ENCODE data around the gene PTP4A2. TPM values are rescaled to one million over a fixed set of nuclear protein-coding genes. Genes with fewer than 3 reads are reported as not detected.
A peak's percentile ranks its signal among the peaks of the same experiment; 100 is the strongest.

The PTP4A2 gene
- total and polyA plus RNA-seq, 2 of the 8 experiments (the other 6 are each of a cell fraction or from before 2014, with no cell fraction given): 87.4 to 214 TPM

DNA sequence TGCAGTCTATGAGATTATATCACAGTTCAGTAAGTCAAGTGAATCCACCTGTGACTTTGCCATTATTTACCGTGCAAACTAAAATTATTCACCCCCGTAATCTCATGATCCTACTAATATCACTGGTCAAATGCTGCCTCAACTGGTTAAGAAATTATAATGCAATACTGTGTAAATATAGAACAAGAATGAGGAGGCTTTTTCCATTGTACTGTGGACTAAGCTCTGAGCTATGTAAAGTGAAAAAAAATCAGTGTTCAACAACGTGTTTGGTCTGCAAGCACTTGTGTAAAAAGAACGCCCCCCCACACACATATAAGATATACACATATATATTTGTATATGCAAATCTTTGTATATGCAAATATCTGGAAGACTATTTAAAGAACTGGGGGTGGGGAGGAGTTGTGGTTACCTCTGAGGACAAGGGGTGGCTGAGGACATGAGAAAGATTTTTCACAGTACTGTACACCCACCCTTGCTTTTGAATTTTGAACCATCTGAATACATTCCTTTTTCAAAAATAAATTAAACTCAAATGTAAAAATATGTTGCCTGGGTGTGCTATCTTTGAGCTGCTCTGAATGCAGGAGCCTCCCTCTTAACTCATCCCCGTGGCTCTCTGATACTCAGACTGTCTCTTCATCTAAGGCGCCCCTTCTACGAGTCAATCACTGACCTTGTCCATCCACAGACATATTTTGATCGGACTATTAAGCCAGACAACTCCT, 57.0 kb downstream of the PTP4A2 start:
- POLR2A ChIA-PET (ENCODE audit: partially characterized antibody): interaction anchor here (0.6 to 0.8 kb wide), 3 partner anchors 8 to 350 kb away, joined by 3 to 6 read pairs (median 4); no protein-coding TSS in a partner anchor
- 76% methylated on average over 8 of the region's 8 CpGs; no CpG with 5 or more reads in 1 of the 2 experiments for WGBS, 2 experiments (ENCODE audit: extremely low coverage in 1 of 2, insufficient coverage in 1 of 2, insufficient read length in 1 of 2, insufficient replicate concordance in 2 of 2, low coverage in 1 of 2, low lambda C conversion rate in 2 of 2, missing lambda C conversion rate in 1 of 2)
- no peaks in the 10 kb centered on the region for H3K27me3 ChIP-seq (replicated peaks in 1 of 4; ENCODE audit: control insufficient read depth in 3 of 4, extremely low read depth in 1 of 4, insufficient read depth in 3 of 4, low read length in 3 of 4)
- H3K4me3 ChIP-seq (ENCODE audit: extremely low read depth in 1 of 4, insufficient read depth in 2 of 4, low read depth in 3 of 4, low read length in 4 of 4): no peak overlapping the region
- no peak overlapping the region for H3K27ac ChIP-seq (ENCODE audit: low read depth, low read length)
- H2BK120ac ChIP-seq (replicated peaks; ENCODE audit: low read depth, low read length): no peak overlapping the region
- CTCF ChIA-PET (ENCODE audit: partially characterized antibody): interaction anchor here (0.5 to 1.0 kb wide), 6 partner anchors 8 to 84 kb away, joined by 3 to 4 read pairs (median 4); no protein-coding TSS in a partner anchor
- H4K20me1 ChIP-seq (replicated peaks in 1 of 2; ENCODE audit: control insufficient read depth in 1 of 2, insufficient read depth in 2 of 2, low read length in 2 of 2): no peaks in the 10 kb centered on the region
- no peak for FAIRE-seq
- no peak overlapping the region for H3K4me2 ChIP-seq (ENCODE audit: insufficient read depth in 1 of 2, low read depth in 2 of 2, low read length in 2 of 2)
- no peaks in the 10 kb centered on the region for H3K4me1 ChIP-seq (replicated peaks in 1 of 4; ENCODE audit: control insufficient read depth in 3 of 4, insufficient read depth in 4 of 4, low read length in 3 of 4)
- no peak overlapping the region for H2BK15ac ChIP-seq (ENCODE audit: low read length)
- H2BK5ac ChIP-seq (ENCODE audit: low read depth, low read length): no peak overlapping the region
- H3K79me1 ChIP-seq (ENCODE audit: low read depth, low read length): no peaks in the 10 kb centered on the region
- no peak overlapping the region for H3K18ac ChIP-seq (ENCODE audit: extremely low read depth, low read length)
- H3K14ac ChIP-seq (ENCODE audit: insufficient read length): no peak overlapping the region
- no peaks in the 10 kb centered on the region for H3K36me3 ChIP-seq (ENCODE audit: control insufficient read depth in 2 of 4, insufficient read depth in 4 of 4, low read length in 3 of 4)
- H3K9me3 ChIP-seq (ENCODE audit: insufficient read depth in 2 of 2, low read depth in 1 of 2, low read length in 1 of 2): no peaks in the 10 kb centered on the region
- H2BK20ac ChIP-seq (ENCODE audit: low read length): no peak overlapping the region
- no peaks in the 10 kb centered on the region for H3K23me2 ChIP-seq (ENCODE audit: low read depth, low read length)
- H3K56ac ChIP-seq (replicated peaks; ENCODE audit: insufficient read length, low read depth, low read length): no peak overlapping the region
- H4K91ac ChIP-seq (replicated peaks; ENCODE audit: insufficient read length, low read length): no peak overlapping the region
- H2BK12ac ChIP-seq (ENCODE audit: low read depth, low read length): no peak overlapping the region
- DNase-seq (ENCODE audit: low read depth in 1 of 2, low spot score in 2 of 2): no peak
- no peak overlapping the region for H3K4ac ChIP-seq (replicated peaks; ENCODE audit: insufficient read length, low read depth, low read length)
- peak overlapping the region; percentile 86; the same call in 1 of the 2 replicates for H2AFZ ChIP-seq (ENCODE audit: low read length)
- H4K8ac ChIP-seq (ENCODE audit: extremely low read depth, insufficient read depth, low read length): no peak overlapping the region
- H3K23ac ChIP-seq (ENCODE audit: insufficient read length): no peak overlapping the region
- no peak overlapping the region for H3K9ac ChIP-seq (replicated peaks in 1 of 4; ENCODE audit: extremely low read depth in 1 of 4, low read depth in 3 of 4, low read length in 3 of 4)
- H4K5ac ChIP-seq (ENCODE audit: insufficient read length, low read depth, low read length): no peak overlapping the region
- no peak overlapping the region for H2AK5ac ChIP-seq (ENCODE audit: low read depth, low read length)
- TF ChIP-seq, protein P1, sequence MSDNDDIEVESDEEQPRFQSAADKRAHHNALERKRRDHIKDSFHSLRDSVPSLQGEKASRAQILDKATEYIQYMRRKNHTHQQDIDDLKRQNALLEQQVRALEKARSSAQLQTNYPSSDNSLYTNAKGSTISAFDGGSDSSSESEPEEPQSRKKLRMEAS (IDR thresholded peaks at IDR 0.05): no peak
- TF ChIP-seq SP2 (IDR thresholded peaks at IDR 0.05; ENCODE audit: low read length) (no peak), TCF12 (IDR thresholded peaks at IDR 0.05; ENCODE audit: low read depth, low read length) (no peak), CREB1 (IDR thresholded peaks at IDR 0.05) (no peak), MAFK (IDR thresholded peaks at IDR 0.05; ENCODE audit: low read depth, low read length) (no peak), SIX5 (IDR thresholded peaks at IDR 0.05; ENCODE audit: low read depth, low read length) (no peak), BCL11A (IDR thresholded peaks at IDR 0.05; ENCODE audit: low read depth in 2 of 2, low read length in 2 of 2) (no peak), EGR1 (IDR thresholded peaks at IDR 0.05; ENCODE audit: borderline replicate concordance, low read depth, low read length) (no peak), BACH1 (IDR thresholded peaks at IDR 0.05; ENCODE audit: low read length) (no peak), TAF7 (optimal IDR thresholded peaks at IDR 0.05; ENCODE audit: borderline replicate concordance, low read depth, low read length) (no peak)
- TF ChIP-seq, protein P2, sequence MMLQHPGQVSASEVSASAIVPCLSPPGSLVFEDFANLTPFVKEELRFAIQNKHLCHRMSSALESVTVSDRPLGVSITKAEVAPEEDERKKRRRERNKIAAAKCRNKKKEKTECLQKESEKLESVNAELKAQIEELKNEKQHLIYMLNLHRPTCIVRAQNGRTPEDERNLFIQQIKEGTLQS (IDR thresholded peaks at IDR 0.05; ENCODE audit: insufficient read depth, low read depth, low read length): no peak
- H3K79me2 ChIP-seq (ENCODE audit: control insufficient read depth in 1 of 2, insufficient read depth in 2 of 2, low read length in 2 of 2): no peaks in the 10 kb centered on the region
